Inflammatory macrophage (primary cell): Measurements from ENCODE around the gene SNORC.

Experiments used
- DNase-seq, 2 donors: peaks; one replicate each; pipeline ENCODE4 v3.0.0-alpha.2; 2020 to 2022

The SNORC gene

GRCh38 chr2:232869138-232870017 is 686 bp upstream of the SNORC start:
- DNase-seq = no peak

DNA sequence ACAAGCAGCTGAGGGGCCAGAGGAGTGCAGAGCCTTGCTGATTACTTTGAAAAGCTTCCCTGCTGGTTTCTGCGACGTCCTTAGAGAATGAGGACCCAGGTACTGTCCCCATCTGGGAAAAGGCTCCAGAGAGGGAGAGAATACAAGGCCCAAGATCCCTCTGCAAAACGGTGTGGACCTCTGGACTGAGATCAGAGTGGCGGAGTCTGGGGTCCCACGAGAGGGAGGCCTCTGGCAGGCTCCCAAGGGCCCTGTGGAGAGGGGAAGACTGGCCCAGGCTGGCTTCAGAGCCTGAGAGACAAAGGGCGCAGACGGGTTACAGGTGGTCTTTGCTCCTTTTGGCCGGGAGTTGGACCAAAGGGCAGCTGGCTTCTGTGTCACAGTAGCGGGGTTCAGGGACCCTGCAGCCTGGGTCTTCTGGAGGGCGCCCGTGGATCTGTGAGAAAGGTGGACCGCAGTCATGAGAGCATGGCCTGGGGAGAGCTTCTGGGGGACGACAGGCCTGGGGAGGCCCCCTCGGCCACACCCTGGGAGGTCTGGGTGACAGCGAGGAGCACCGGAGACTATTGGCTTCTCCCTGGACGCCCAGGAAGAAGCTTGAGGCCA is 805 bp downstream of the SNORC start:
- no peak for DNase-seq

DNA sequence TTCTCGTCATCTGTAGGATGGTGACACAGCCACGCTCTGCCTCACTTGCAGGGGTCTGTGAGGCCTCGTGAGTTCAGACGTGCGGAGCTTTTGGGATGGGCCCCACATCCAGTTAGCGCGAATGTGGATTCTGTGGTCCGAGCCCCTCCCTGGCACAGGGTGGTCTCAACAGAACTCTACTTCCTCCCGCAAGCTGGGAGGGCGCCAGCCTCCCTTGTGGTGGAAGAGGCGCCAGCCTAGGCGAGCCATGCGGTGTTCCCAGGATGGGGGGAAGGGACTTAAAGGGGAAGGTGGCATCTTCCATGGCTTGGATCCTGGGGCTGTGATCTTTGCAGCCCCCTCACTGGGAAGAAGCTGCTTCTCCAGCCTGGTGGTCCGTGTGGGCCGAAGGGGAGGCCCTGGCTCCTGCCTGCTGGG is 1.4 kb downstream of the SNORC start:
- DNase-seq = no peak

GRCh38 chr2:232871835-232872736 is 2.0 kb downstream of the SNORC start:
- no peak for DNase-seq

GRCh38 chr2:232872826-232873225 is 2.8 kb downstream of the SNORC start:
- no peak for DNase-seq

DNA sequence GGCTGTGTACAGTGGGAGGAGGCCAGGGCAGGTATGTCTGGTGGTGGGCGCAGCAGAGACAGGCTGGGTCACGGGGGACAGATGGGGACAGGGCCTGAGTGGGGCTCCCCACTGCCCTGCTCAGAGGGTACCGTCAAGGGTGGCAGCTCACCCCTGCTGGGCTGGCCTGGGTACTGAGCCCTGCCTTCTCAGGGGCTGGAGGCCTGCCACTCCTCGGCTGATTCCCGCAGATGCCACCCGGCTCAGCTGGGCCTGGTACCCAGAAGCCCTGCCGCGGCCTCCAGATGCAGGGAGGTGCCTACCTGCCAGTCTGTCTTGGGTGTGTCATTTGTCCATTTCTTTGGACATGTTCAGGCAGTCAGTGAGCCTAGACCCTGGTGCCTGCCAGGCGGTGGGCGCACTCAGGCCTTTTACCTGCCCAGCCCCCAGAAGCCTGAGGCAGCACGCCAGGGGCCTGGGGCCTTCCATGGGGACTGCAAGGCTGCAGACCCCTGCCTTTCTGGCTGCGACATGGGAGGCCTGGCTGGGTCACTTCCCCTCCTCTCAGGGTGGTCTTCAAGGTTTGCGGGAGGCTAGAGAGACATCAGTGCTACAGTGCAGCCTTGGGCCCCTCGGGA is 3.3 kb downstream of the SNORC start:
- DNase-seq = no peak

GRCh38 chr2:232873909-232874641 is 4.0 kb downstream of the SNORC start:
- peak; percentile 42 to 62 for DNase-seq

DNA sequence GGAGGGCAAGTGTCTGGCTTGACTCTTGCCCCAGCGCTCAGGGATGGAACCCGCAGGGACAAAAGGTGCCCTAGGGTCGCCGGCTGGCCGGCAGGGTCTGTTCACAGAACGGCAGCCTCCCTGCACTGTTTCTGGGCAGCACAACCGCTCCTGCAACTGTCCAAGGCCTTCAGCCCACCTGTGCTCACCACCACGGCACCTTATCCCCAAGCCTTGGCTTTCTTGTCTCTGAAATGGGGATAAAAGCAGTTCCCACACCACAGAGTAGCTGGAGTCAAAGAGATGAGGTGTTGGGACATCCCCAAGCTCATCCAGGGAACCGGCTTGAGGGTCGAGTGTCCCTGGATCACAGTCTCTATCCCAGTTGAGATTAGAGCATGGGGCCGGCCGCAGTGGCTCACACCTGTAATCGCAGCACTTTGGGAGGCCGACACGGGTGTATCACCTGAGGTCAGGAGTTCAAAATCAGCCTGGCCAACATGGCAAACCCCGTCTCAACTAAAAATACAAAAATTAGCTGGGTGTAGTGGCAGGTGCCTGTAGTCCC is 4.7 kb downstream of the SNORC start:
- no peak for DNase-seq

- DNase-seq = no peak
These were observed 5.4 kb downstream of the SNORC start for GRCh38 chr2:232875256-232876121.

GRCh38 chr2:232876161-232876977 is 6.3 kb downstream of the SNORC start:
- DNase-seq = no peak

GRCh38 chr2:232876978-232877441 is 6.9 kb downstream of the SNORC start:
- no peak for DNase-seq

DNA sequence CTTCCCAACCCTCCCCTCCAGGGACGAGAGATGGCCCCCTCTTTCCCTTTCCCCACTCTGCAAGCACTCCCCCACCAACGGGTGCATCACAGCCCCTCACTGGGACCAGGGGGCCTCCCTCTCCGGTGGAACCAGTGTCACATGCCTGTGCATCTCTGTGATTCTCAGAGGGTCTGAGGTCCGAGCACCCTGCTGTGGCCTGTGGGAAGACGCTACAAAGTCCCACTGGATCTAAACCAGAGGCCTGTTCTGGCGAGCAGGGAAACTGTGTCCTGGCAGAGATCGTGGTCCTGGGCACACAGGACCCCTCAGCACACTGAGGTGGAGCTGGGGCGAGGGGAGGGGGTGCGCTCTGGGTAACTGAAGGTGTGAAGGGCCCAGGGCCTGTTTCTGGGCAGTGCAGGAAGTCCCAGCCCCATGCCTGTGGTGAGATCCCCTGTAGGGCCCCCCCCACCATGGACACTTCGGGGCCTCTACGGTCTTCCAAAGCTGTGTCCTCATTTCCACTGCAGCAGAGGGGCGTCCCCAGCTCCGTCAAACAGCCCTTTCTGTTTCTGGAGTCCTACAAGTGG is 8.0 kb downstream of the SNORC start:
- no peak for DNase-seq

DNA sequence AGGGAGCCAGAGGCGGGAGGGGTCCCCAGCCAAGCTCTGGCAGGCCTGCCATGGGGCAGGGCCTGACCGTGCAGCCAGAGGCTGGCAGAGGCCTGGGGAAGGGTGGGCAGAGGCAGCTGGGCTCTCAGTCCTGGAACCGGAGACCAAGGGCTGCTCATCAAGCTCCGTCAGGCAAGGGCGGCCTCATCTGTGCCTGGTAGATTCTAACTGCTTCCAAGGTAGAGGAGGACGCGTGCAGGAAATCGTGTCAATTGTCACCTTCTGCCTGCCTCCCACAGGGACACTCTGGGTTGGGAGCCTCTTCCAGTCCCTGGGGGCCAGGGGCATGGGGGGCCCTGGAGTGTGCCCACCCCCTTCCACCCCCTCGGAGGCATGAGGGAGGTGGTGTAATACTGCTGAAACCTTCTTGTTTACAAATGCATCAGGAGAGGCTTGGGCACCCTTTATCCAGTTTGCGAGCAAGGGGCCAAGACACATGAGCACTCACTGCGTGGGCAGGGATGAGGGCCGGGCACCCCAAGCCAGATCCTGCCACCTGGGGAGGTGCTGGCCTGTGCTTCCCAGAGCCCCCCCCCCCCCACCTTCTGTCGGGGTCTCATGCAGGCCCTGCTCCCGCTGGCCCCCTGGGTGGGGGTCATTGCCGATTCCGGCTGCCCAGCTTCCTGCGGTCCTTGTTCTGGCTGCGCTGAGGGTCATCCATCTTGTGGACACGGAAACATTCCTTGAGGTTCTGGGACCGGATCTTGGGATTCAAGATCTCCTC is 9.0 kb downstream of the SNORC start:
- no peak for DNase-seq

GRCh38 chr2:232879618-232880494 is 9.8 kb downstream of the SNORC start:
- DNase-seq = no peak

DNA sequence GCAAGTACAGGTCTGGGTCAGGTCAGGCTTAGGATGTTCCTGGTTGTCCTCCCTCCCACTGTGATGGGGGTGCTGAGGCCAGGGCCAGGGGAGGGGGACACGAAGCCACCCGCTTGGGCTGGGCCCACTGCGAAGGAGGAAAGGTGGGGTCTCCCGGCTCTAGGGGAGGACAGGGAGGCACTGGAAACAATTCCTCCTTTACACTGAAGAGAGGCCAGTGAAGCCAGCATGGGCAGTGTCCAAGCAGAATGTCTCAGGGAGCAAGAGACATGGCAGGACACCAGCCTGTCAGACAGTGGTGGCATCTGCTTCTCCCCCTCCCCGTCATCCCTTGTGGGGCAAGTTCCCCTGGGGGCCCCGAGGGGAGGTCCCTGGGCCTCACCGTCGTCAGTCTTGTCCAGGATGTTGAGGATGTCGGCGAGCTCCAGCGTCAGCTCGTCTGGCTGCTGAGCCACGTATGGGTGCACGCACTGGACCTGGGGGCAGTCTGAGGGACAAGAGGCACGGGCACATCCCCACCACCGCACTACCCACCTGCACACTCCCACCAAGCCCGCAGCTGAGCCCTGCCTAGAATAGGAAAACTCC is 10.8 kb downstream of the SNORC start:
- DNase-seq = no peak

DNA sequence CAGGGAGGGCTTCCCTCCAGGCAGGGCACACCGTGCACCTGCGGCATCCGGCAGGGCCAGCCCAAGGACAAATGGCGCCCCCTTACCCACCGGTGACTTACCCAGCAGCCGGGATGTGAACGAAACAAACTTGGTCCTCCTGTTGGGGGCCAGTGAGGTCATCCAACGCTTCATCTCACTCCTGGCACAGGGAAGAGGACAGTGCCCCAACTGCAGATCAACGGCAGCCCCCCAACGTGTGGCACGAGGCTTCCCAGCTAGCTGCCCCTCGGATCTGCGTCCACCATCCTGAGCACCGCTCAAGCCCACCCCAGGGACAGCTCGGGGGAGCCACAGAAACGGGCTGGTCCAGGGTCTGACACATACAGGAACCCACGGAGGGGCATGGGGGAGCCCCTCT is 12.0 kb downstream of the SNORC start:
- DNase-seq = no peak

GRCh38 chr2:232882505-232883115 is 12.5 kb downstream of the SNORC start:
- no peak for DNase-seq
